Measurements from ENCODE around the gene AFF3.
A peak's percentile ranks its signal among the peaks of the same experiment; 100 is the strongest.

AFF3 gene

GRCh38 chr2:100066246-100066645, 76.1 kb downstream of the AFF3 start:
- no peak for DNase-seq

GRCh38 chr2:100064592-100065428, 77.6 kb downstream of the AFF3 start:
- DNase-seq, result no peak

GRCh38 chr2:100064165-100064564, 78.2 kb downstream of the AFF3 start:
- no peak for DNase-seq

- DNase-seq, result no peak
Observed at GRCh38 chr2:100063459-100063953, 78.9 kb downstream of the AFF3 start.

- DNase-seq, result no peak
Observed at GRCh38 chr2:100062336-100062735, 80.1 kb downstream of the AFF3 start.

GRCh38 chr2:100060875-100061274, 81.5 kb downstream of the AFF3 start:
- no peak for DNase-seq

- DNase-seq, result no peak
Observed at GRCh38 chr2:100059638-100060037, 82.8 kb downstream of the AFF3 start.

- DNase-seq, result no peak
Observed at GRCh38 chr2:100057901-100058261, 84.5 kb downstream of the AFF3 start.

GRCh38 chr2:100054426-100054825, 88.0 kb downstream of the AFF3 start:
- no peak for DNase-seq

GRCh38 chr2:100053087-100053885, 89.1 kb downstream of the AFF3 start:
- DNase-seq, result no peak

GRCh38 chr2:100052650-100053049, 89.7 kb downstream of the AFF3 start:
- DNase-seq, result no peak

- DNase-seq, result no peak
Observed at GRCh38 chr2:100051253-100051652, 91.1 kb downstream of the AFF3 start.

GRCh38 chr2:100050685-100051084, 91.7 kb downstream of the AFF3 start:
- DNase-seq, result no peak

GRCh38 chr2:100046961-100047947, 95.1 kb downstream of the AFF3 start:
- DNase-seq, result no peak

GRCh38 chr2:100045000-100045399, 97.4 kb downstream of the AFF3 start:
- DNase-seq, result no peak

GRCh38 chr2:100043891-100044255, 98.5 kb downstream of the AFF3 start:
- DNase-seq, result no peak

- no peak for DNase-seq
Observed at GRCh38 chr2:100043081-100043890, 99.1 kb downstream of the AFF3 start.

- no peak for DNase-seq
Observed at GRCh38 chr2:100042562-100042961, 99.8 kb downstream of the AFF3 start.

- peak; percentile 62 for DNase-seq
Observed at GRCh38 chr2:100041946-100042345, 100.4 kb downstream of the AFF3 start.

GRCh38 chr2:100041385-100041784, 101.0 kb downstream of the AFF3 start:
- DNase-seq, result no peak

GRCh38 chr2:100040906-100041305, 101.5 kb downstream of the AFF3 start:
- DNase-seq, result no peak
